GM20000 (cell line): ENCODE measurements around the gene CORO2B.

Source experiments
- DNase-seq: peaks from one replicate; pipeline ENCODE4 v3.0.0; 2012; ENCODE audit warnings: low spot score
- TF ChIP-seq, protein P1 (sequence below): IDR thresholded peaks from 2 replicates; pipeline ENCODE4 v1.5.1; 2012; ENCODE audit warnings: mild to moderate bottlenecking, control low read depth; ENCODE audit errors: extremely low read depth, missing control alignments

The CORO2B gene

DNA sequence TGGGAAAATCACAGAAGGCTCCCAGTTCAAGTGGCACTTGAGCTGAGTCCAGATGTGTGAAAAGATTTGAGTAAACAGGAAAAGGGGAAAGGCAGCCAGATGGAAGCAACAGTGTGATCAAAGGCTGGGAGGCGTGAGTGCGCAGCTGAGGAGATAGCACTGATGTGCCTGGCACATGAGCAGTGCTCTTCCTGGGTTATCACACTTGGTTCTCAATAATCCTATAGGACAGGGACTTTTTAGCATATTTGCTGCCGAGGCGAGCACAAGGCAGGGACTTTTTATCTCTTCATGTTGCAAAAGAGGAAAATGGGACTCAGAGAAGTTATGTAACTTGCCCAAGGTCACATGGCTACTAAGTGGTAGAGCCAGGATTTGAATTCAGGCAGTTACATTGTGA, 39.6 kb downstream of the CORO2B start:
- no peak for DNase-seq
- TF ChIP-seq, protein P1, sequence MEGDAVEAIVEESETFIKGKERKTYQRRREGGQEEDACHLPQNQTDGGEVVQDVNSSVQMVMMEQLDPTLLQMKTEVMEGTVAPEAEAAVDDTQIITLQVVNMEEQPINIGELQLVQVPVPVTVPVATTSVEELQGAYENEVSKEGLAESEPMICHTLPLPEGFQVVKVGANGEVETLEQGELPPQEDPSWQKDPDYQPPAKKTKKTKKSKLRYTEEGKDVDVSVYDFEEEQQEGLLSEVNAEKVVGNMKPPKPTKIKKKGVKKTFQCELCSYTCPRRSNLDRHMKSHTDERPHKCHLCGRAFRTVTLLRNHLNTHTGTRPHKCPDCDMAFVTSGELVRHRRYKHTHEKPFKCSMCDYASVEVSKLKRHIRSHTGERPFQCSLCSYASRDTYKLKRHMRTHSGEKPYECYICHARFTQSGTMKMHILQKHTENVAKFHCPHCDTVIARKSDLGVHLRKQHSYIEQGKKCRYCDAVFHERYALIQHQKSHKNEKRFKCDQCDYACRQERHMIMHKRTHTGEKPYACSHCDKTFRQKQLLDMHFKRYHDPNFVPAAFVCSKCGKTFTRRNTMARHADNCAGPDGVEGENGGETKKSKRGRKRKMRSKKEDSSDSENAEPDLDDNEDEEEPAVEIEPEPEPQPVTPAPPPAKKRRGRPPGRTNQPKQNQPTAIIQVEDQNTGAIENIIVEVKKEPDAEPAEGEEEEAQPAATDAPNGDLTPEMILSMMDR = no peak

DNA sequence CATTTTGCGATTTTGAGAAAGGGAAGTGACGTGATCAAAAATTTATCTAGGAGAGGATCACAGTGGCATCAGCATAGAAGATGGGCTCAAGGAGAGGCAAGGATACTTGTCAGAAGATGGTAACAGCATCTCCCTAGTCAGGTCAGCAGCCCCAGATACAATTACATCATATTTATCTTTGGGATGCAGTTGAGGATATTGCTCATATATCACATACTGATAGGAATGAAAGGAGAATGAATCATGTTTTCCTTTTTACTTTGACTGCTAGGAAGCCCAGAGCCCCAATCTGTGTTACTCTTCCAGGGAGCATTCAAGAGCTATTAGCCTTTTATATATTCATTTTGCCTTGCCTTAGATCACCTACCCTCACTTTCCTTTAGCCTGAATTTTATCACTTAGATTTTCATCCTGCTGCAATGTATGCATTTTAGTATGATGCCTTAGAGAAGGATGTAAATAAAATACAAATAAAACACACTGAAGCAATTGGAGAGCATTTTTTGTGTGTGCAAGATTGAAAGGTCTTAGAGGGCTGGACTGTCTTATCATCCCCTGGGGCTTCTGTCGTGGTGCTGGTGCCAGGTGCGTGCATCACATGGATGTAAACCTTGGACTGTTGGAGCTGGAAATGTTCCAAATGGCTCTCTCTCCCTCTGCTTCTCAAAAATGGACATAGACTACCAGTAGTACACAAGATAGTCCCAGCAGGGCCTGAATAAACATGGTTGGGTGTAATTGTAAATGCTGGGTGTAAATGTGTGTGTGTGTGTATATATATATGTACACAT, 40.3 kb downstream of the CORO2B start:
- TF ChIP-seq, protein P1 = no peak
- DNase-seq = no peak

DNA sequence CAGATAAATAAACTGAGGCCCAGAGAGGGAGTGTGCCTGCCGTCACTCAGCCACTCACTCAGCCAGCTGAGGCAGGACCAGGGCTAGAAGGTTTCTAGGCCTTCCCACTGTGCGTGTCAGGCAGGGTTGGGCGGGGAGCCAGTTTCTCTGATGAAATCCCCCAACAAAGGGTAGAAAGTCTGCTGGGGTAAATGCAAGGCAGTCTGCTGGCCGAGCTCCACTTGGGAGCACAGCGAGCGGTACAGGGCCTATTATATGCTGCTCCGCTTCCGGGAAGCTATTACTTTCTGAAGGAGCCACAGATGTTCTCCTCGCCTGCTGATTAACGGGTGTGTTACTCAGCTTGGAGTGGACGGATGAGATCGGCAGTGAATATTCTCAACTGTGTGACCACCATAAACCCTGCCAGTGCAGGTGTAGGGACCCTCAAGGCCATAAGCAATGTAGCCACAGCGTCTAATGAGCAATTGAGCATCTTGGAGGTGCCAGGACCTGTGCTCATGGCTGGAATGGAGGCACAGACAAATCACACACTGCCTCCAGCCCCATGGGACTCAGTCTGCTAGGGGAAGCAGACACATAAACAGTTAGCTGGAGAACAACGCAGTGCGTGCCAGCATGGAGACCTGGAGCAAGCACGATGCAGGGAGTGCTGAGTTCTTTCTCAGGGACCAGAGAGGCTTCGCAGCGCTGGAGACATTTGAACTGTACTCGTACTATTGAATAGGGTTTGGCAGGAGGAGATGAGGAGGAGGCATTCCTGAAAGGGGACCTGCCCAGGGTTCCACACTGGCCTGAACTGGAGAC, 42.1 kb downstream of the CORO2B start:
- TF ChIP-seq, protein P1 = no peak
- DNase-seq = no peak

DNA sequence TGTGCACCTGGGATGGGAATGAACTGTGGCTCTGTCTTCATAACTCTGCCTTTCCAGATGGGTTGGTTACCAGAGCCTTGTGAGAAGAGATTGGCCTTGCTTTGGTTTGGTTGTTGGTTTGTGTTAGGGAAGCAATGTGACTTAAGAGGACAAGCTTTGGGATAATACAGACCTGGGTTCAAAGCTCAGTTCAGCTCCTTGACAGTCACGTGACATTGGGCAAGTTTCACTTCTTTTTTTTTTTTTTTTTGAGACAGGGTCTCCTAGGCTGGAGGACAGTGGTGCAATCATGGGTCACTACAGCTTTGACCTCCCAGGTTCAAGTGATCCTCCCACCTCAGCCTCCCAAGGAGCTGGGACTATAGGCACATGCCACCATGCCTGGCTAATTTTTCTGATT, 42.7 kb downstream of the CORO2B start:
- DNase-seq = no peak
- TF ChIP-seq, protein P1 = no peak

DNA sequence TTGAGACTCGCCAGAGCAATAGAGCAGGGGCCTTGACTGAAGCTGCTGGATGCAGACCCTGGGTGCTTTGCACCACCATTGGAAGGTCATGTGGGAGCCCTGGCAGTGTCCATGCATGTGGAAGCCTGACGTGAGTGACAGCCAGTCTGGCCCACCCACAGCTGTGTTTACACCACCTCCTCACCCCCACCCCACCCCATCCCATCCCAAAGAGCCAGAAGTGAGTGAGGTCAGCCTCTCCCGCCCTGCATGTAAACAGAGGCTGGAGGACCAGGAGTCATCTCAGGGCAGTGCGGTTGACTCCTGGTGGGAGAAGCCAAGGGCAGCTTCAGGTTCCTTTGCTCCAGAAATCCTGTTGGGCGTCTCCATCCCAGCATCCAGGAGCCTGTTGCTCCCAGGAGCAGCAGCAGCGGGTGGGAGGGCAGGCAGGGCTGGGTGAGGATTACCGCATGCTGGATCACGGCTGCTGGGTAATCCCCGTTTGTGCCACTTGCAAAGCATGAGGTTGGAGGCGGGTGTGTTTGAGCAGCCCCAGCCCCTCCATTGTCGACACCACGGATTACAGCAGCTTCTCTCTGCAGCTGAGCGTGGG, 44.6 kb downstream of the CORO2B start:
- TF ChIP-seq, protein P1 = no peak
- DNase-seq = no peak

DNA sequence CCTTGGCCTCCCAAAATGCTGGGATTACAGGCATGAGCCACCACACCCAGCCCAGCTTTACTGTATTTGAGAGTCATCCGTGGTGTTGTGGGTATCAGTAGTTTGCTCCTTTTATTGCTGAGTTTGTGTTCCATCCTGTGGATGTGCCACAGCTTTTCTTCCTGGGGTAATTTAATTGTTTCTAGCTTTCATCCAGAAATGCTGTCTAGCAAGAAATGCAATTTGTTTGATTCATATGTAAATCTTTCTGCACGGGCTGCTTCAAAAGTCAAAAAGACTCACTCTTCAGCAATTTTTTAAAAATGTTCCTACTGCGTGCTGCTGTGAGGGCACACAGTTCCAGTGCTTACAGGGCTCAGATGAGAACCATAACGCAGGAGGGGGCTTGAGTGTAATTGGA, 47.1 kb downstream of the CORO2B start:
- TF ChIP-seq, protein P1 = no peak
- DNase-seq = no peak

DNA sequence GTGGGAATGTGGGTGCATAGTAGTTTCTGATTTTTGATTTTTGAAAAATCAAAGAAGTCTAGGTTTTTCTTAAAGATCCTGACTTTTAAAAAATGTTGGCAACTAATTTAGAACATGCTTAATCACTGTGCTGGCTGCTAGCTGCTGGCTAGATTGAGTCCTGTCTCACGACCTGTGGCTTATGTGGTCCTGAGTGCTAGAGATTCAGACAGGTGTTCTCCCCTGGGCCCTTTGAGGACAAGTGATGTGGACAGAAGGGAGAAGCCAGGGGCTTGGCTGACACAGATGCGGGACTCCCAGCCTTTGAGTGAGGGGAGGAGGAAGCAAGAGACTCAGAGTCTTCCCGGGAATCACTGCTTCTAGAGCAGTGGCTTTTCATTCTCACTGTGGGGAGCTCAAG, 47.5 kb downstream of the CORO2B start:
- DNase-seq = no peak
- TF ChIP-seq, protein P1 = no peak
